Stimulated activated CD4-positive, alpha-beta T cell treated with anti-CD3 and anti-CD28 coated beads, Interleukin-1b, Interleukin-23, amount 100 ng/mL, for 24 hours (primary cell): Measurements from ENCODE around the gene ASAP2.

Source experiments
- DNase-seq, 4 experiments: peaks; one replicate each; pipeline ENCODE4 v3.0.0-alpha.2; 2020; ENCODE audit warnings: low read depth in 4 of 4, low spot score in 1 of 4

ASAP2 gene

GRCh38 chr2:9374071-9374730, 167.6 kb downstream of the ASAP2 start:
- no peak for DNase-seq

DNA sequence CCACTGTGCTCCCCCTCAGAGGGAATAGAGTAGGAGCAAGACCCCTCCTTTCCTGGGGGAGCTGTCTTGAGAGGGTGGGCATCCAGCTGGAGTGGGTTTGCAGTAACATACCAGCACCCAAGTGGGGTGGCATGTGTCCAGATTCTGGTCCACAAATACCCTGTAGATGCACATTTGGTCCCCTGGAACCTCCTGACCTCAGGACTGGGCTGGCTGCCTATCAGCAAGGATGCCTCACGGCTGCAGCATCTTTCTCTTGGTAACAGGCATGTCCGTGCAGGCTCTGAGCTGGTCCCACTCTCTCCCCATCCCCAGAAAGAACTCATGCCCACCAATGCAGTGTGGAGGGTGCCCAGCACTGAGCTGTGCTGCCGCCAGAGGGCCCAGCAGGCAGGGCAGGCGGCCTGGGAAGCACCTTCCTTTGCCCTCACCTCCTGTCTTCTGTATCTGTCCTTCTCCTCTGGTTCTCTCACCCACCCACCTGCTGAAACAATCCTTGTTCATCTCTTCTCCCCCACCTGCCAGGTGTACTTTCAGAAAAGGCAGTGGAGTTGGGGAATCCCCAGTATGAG, 169.3 kb downstream of the ASAP2 start:
- no peak for DNase-seq

DNA sequence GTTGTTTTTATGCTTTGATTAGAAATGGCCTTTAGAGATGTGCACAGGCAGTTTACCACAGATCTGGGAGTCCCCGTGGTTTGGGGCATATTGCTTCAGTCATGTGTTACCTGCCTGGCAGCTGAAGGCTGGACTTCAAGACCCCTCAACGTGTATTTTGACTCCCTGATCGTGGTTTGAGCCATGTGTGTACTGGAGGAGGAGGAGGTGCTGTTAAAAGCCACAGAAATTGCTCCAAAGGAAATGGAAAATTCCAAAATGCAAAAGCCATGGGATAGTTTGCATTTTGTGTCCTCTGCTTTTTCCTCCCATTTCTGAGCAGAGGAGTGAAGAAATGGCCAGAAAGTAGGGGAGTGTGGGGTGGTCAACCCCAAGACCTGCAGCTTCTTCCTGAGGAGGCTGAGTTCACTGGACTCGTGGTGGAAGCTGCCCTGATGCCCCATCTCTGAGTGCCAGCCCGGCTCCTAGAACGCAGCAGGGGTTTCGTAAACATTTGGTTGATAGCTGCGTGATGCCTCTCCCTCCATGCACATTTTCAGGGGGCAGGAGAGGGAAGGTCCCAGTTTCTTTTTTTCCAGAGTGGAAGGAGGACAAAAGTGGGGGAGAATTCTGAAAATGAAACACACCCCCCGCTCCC, 171.0 kb downstream of the ASAP2 start:
- no peak for DNase-seq

- DNase-seq, result no peak
Observed at GRCh38 chr2:9378433-9379390, 172.1 kb downstream of the ASAP2 start.

DNA sequence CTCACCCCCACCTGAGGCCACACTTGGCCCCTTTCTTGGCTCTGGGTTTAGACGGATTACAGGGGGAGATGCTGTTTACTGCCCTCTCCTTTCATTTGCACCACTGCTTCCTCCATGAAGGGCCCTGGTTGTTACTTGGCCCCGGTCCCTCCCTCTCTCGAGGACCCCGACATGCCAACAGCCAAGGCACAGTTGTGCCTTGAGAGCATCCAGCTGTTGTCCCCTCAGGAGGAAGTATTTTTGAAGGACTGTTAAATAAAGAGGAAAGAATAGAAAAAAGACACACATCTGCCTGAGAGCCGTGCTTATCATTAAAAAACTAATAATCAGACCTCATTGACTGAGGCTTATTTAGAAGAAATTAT, 172.8 kb downstream of the ASAP2 start:
- DNase-seq, result no peak

DNA sequence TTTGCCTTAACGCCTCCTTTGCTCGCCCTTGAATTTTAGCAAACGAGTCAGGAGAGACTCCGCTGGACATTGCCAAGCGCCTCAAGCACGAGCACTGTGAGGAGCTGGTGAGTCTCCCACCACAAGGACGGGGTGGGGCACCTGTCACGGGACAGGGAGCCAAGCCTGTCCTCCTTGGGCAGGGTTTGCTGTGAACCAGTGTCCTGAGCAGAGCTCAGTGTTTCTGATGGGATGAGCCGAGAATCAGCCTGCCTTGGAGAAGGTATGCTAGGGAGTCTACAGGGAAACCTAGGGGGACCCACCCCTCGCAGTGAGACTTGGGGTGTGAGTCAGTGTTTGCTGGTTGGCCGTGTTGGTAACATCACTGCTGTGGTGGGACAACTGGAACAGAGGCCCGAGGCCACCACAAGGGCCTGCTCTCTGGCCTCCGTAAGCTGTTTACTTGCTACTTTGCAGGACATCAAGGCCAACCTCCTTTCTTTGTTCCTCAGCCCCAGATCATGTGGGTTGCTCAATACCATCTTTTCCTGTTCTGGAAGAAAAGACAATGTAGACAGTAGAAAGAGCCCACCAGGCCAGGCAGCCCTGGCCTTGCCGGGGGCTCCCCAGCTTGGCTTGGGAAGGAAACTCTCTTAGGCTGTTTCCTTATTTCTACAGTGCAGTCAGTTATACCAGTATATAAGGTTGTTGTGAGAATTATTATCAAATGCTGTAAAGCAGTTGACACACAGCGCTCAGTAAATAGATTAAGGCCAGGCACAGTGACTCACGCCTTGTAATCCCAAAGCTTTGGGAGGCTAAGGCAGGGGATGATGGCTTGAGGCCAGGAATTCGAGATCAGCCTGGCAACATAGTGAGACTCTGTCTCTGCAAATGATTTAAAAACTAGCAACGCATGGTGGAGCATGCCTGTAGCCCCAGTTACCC, 174.4 kb downstream of the ASAP2 start:
- DNase-seq, result no peak

GRCh38 chr2:9382604-9383235, 176.1 kb downstream of the ASAP2 start:
- no peak for DNase-seq

- DNase-seq, result no peak
Observed at GRCh38 chr2:9384521-9384920, 177.9 kb downstream of the ASAP2 start.

- DNase-seq, result no peak
Observed at GRCh38 chr2:9385841-9386240, 179.2 kb downstream of the ASAP2 start.

GRCh38 chr2:9388199-9388681, 181.6 kb downstream of the ASAP2 start:
- no peak for DNase-seq

GRCh38 chr2:9388950-9389911, 182.6 kb downstream of the ASAP2 start:
- no peak for DNase-seq

DNA sequence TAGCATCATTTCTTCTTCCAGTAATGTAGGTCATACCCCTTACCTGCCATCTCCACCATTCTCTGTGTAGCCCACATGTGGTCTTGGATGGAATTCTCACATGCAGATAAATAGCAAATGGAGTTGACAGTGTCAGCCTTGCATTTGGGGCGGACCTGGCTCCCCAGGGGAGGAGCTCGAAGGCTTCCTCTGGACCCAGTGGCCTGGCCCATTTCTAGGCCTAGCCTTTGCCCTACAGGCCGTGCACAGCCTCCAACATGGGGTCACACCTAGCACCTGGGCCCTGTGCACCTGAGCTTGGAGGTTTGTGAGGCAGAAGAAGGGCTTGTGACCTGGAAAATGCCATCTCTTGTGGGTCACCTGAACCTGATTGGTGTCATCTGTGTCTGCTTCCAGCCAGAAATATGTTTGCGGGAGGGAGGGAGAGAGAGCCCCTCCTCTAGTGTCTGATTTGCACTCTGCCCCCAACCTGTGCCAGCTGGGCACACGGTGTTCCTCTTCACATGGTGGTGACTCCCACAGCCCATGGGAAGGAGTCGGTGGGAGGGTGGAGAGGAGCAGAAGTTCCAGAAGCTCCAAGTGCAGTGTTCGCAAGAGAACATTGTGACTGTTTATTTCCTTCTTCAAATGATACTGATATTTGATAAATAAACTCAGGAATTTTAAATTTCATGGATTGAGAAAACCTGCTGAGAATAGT, 183.7 kb downstream of the ASAP2 start:
- no peak for DNase-seq

GRCh38 chr2:9390991-9391390, 184.4 kb downstream of the ASAP2 start:
- no peak for DNase-seq

DNA sequence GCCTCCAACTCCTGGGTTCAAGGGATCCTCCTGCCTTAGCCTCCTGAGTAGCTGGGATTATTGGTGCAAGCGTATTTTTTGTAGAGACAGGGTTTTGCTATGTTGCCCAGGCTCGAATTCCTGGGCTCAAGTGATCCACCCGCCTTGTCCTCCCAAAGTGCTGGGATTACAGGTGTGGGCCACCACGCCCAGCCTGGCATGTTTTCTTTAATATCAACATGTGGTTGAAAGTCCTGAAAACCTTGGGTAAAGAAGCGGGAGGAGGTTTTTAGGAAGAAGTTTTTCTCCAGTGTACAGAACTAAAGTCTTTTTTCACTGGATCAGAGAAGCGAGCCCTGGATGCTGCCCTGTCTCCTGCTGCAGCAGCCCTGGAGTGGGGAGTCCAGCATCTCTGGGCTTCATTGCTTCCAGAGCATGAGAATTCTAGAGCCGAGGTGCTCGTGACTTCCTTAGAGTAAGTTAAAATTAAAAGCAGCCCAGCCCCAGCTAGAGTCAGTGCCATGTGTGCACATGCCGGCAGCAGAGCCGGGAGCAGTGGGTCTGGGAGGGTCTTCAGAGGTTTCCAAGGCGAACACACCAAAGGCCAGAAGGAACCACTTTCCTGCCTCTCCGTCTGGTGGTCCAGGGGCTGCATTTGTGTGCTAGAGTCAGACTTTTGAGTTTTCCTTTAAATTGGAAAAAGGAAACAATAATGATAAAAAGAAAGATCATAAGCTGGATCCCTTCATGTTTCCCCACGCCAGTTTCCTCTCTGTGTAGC, 185.5 kb downstream of the ASAP2 start:
- no peak for DNase-seq

DNA sequence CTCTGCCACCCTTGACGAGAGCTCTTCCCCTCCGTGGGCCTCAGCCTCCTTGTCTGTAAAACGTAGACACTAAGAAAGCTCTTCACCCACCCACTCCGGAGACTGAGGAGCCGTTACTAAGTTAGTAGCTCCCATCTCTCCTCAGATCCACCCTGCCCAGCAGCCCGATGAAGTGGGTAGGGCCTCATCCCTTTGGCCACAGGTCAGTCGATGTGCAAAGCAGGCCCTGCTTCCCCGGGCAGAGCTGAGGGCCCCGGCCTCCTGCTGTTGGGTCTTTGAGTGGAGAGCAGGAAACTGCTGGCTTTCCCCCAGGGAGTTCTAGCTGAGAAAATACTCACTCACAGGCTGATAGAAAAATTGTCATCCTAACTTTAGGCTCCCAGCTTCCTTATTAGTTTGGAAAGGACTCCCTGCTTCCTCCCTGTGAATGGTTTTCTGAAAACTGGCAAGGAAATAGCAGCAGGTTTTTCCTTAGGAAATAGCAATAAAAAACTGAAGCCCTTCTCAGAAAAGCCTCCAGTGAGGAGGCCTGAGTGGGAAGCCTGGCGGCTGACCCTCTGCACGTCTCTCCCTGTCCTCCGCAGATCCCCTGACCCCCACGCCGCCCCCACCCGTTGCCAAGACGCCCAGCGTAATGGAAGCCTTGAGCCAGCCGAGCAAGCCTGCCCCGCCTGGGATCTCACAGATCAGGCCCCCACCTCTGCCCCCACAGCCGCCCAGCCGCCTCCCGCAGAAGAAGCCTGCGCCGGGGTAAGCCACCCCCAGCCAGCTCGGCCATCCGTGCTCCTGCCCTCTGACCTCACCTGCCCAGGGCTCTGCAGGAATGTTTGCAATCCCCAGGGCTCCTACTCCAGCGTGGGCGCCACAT, 186.5 kb downstream of the ASAP2 start:
- no peak for DNase-seq

DNA sequence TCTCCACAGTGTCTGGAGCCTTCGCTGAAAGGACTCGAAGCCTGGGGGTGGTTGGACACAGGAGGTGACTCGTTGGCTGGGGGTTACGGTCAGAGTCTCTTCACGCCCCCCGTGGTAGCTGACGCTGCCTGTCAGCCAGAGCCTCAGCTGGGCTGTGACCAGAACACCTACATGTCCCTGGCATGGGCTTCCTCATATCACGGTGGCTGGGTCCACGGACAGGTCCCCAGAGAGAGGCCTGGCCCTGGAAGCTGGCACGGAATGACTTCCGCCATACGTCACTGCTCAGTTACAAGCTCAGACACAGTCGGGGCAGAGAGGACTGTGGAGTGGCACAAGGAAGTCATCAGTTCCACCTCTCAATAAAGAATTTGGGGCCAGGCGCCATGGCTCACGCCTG, 188.2 kb downstream of the ASAP2 start:
- no peak for DNase-seq

- no peak for DNase-seq
Observed at GRCh38 chr2:9397201-9397600, 190.6 kb downstream of the ASAP2 start.
